ENCODE measurements around the gene ST3GAL3. TPM values are rescaled to one million over a fixed set of nuclear protein-coding genes. Genes with fewer than 3 reads are reported as not detected.

ST3GAL3 gene
- total and polyA plus RNA-seq, 2 donors (not counting 3 experiments of a cell fraction or from before 2014, with no cell fraction given) = 14.3 to 35.8 TPM

DNA sequence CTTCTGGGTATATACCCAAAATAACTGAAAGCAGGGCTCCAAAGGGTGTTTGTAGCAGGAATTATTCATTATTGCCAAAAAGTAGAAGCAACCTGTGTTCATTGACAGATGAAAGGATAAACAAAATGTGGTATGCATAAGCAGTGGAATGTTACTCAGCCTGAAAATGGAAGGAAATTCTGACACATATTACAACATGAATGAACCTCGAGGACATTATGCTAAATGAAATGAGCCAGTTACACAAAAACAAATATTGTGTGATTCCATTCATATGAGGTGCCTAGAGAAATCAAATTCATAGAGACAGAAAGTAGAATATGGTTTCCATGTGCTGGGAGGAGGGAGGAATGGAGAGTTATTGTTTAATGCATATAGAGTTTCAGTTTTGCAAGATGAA lies 140.0 kb downstream of the ST3GAL3 start:
- peaks cover 5% of the 10 kb centered on the region for H4K20me1 ChIP-seq (replicated peaks; ENCODE audit: control insufficient read depth, extremely low read depth, insufficient read depth, low read length)
- no peaks in the 10 kb centered on the region for H3K36me3 ChIP-seq (ENCODE audit: control insufficient read depth in 2 of 2, extremely low read depth in 1 of 2, insufficient read depth in 2 of 2, low read length in 2 of 2)
- no peaks in the 10 kb centered on the region for H3K9me3 ChIP-seq (replicated peaks; ENCODE audit: control insufficient read depth, insufficient read depth, low read length)
- H3K4me3 ChIP-seq (replicated peaks in 1 of 3; ENCODE audit: insufficient read depth in 1 of 3, low read depth in 1 of 3, low read length in 3 of 3) = no peak overlapping the region
- H3K79me2 ChIP-seq (ENCODE audit: control insufficient read depth, insufficient read depth, low read length) = no peaks in the 10 kb centered on the region
- no peak overlapping the region for H3K4me2 ChIP-seq (ENCODE audit: insufficient read depth, low read length)
- no peak for DNase-seq (ENCODE audit: low read depth, low spot score)
- FAIRE-seq = no peak
- intact Hi-C loops (cut with micrococcal nuclease) = no loop called here
- POLR2A ChIA-PET = no interaction called here
- no peaks in the 10 kb centered on the region for H3K9me1 ChIP-seq (replicated peaks; ENCODE audit: control insufficient read depth, extremely low read depth, insufficient read depth, low read length)
- CTCF ChIA-PET = no interaction called here
- H3K27ac ChIP-seq (ENCODE audit: insufficient read depth, low read depth, low read length) = no peak overlapping the region
- no peak overlapping the region for H2AFZ ChIP-seq (ENCODE audit: low read depth, low read length)
- dilution Hi-C loops (cut with MboI; ENCODE audit: extremely low pct_ligation_motif_present, low sequenced_read_pairs) = no loop called here
- peaks cover 0 to 3% of the 10 kb centered on the region in 2 experiments for H3K27me3 ChIP-seq (ENCODE audit: control insufficient read depth in 2 of 2, insufficient read depth in 2 of 2, low read length in 2 of 2)
- H3K4me1 ChIP-seq (ENCODE audit: control insufficient read depth, extremely low read depth, insufficient read depth, low read length) = no peaks in the 10 kb centered on the region
- no peak overlapping the region for H3K9ac ChIP-seq (replicated peaks; ENCODE audit: extremely low read depth, insufficient read depth, low read length)
- TF ChIP-seq MAX (IDR thresholded peaks at IDR 0.05; ENCODE audit: insufficient read depth, insufficient read length) (no peak), GATA2 (IDR thresholded peaks at IDR 0.05; ENCODE audit: insufficient read depth, insufficient read length, low read depth, low read length) (no peak), FOS (IDR thresholded peaks at IDR 0.05; ENCODE audit: borderline replicate concordance, insufficient read depth, low read length) (no peak), POLR2AphosphoS5 (IDR thresholded peaks at IDR 0.05; ENCODE audit: insufficient read depth, low read depth, low read length) (no peak), JUN (IDR thresholded peaks at IDR 0.05; ENCODE audit: borderline replicate concordance, insufficient read depth, insufficient read length, low read depth) (no peak), MYC (IDR thresholded peaks at IDR 0.05; ENCODE audit: low read depth, low read length) (no peak), POLR2A (IDR thresholded peaks at IDR 0.05; ENCODE audit: low read depth, low read length) (no peak), EZH2 (IDR thresholded peaks at IDR 0.05; ENCODE audit: borderline replicate concordance, low read depth, low read length, severe bottlenecking) (no peak), CTCF (IDR thresholded peaks at IDR 0.05; ENCODE audit: extremely low read depth in 1 of 2, insufficient read depth in 1 of 2, low read depth in 1 of 2, low read length in 2 of 2) (no peak)
- no TSS peak for BruUV-seq (replicated peaks)
